HG02981 (cell line): Measurements from ENCODE around the gene MGLL.

Source experiments
- ATAC-seq: cut with Tn5 transposase; IDR thresholded peaks from one replicate; pipeline ENCODE4 v1.9.1; 2021; ENCODE audit warnings: mild to moderate bottlenecking, moderate library complexity; ENCODE audit not compliant: unreplicated experiment

Gene MGLL

GRCh38 chr3:127814325-127814781 is 8.0 kb downstream of the MGLL start:
- ATAC-seq: no peak

GRCh38 chr3:127812151-127812550 is 10.2 kb downstream of the MGLL start:
- no peak for ATAC-seq

GRCh38 chr3:127811717-127812116 is 10.6 kb downstream of the MGLL start:
- ATAC-seq: no peak

GRCh38 chr3:127809611-127810010 is 12.7 kb downstream of the MGLL start:
- no peak for ATAC-seq

GRCh38 chr3:127809211-127809610 is 13.1 kb downstream of the MGLL start:
- no peak for ATAC-seq

GRCh38 chr3:127808197-127808596 is 14.1 kb downstream of the MGLL start:
- ATAC-seq: peak; percentile 62

GRCh38 chr3:127805026-127805753 is 17.1 kb downstream of the MGLL start:
- no peak for ATAC-seq

- no peak for ATAC-seq
Observed at GRCh38 chr3:127804141-127804540, 18.2 kb downstream of the MGLL start.

GRCh38 chr3:127803619-127804018 is 18.7 kb downstream of the MGLL start:
- ATAC-seq: no peak

- no peak for ATAC-seq
Observed at GRCh38 chr3:127802606-127803005, 19.7 kb downstream of the MGLL start.

- no peak for ATAC-seq
Observed at GRCh38 chr3:127801731-127802313, 20.5 kb downstream of the MGLL start.

GRCh38 chr3:127800508-127800907 is 21.8 kb downstream of the MGLL start:
- ATAC-seq: peak; percentile 81

- no peak for ATAC-seq
Observed at GRCh38 chr3:127799476-127800222, 22.7 kb downstream of the MGLL start.

- ATAC-seq: no peak
Observed at GRCh38 chr3:127798716-127799115, 23.6 kb downstream of the MGLL start.

GRCh38 chr3:127796831-127797150 is 25.5 kb downstream of the MGLL start:
- no peak for ATAC-seq

GRCh38 chr3:127796045-127796830 is 26.1 kb downstream of the MGLL start:
- no peak for ATAC-seq

- ATAC-seq: no peak
Observed at GRCh38 chr3:127794972-127795371, 27.3 kb downstream of the MGLL start.

- ATAC-seq: no peak
Observed at GRCh38 chr3:127794402-127794801, 27.9 kb downstream of the MGLL start.

GRCh38 chr3:127792541-127793292 is 29.6 kb downstream of the MGLL start:
- ATAC-seq: no peak

GRCh38 chr3:127791221-127791913 is 30.9 kb downstream of the MGLL start:
- peak; percentile 82 for ATAC-seq
